GM23248 (cell line): ENCODE measurements around the gene TP53TG5.

ENCODE experiments used
- EZH2 ChIP-seq: fragments of 200-600 bp; sonication (generic); IDR thresholded peaks from 2 replicates; pipeline ENCODE4 v1.6.1; 2018; ENCODE audit warnings: antibody characterized with exemption, mild to moderate bottlenecking; ENCODE audit not compliant: insufficient read depth, poor library complexity, severe bottlenecking
- EZH2phosphoT487 ChIP-seq: fragments of 200-600 bp; sonication (generic); IDR thresholded peaks from 2 replicates; pipeline ENCODE4 v1.6.1; 2018; ENCODE audit warnings: antibody characterized with exemption, moderate library complexity, mild to moderate bottlenecking, low read depth; ENCODE audit not compliant: insufficient read depth

DNA sequence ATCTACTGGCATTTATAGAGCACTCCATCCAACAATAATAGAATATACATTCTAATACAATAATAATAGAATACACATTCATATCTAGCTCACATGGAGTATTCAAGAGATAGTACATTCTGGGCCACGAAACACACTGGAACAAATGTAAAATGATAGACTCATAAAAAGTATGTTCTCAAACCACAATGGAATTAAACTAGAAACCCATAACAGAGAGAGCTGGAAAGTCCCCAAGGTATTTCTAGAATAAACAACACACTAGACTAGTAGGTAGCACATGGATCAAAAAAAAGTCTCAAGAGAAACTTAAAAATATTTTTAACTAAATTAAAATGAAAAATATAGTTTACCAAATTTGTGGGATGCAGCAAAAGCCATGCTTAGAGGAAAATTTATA, 9.1 kb upstream of the TP53TG5 start:
- no peak for TF ChIP-seq EZH2
- no peak for TF ChIP-seq EZH2phosphoT487
